GM23248 (cell line): ENCODE results near the gene CBFA2T2. TPM values are rescaled to one million over a fixed set of nuclear protein-coding genes. Genes with fewer than 3 reads are reported as not detected.

ENCODE experiments used
- DNase-seq: peaks from one replicate; pipeline ENCODE4 v3.0.0-alpha.2; 2015
- H2AFZ ChIP-seq: fragments of 200-600 bp; sonication (generic); 2 replicates; pipeline ENCODE4 v1.6.1; 2016; ENCODE audit warnings: antibody characterized with exemption
- H3F3A ChIP-seq: fragments of 200-600 bp; sonication (generic); 2 replicates; pipeline ENCODE4 v1.6.1; 2016; ENCODE audit warnings: mild to moderate bottlenecking, antibody characterized with exemption, mixed run types; ENCODE audit not compliant: insufficient read depth
- H3K27ac ChIP-seq: fragments of 200-600 bp; sonication (generic); 2 replicates; pipeline ENCODE4 v1.5.1; 2016; ENCODE audit warnings: mild to moderate bottlenecking
- H3K27me3 ChIP-seq: fragments of 200-600 bp; sonication (generic); replicated peaks from 2 replicates; pipeline ENCODE4 v1.6.1; 2016; ENCODE audit warnings: mild to moderate bottlenecking; ENCODE audit not compliant: insufficient read depth
- H3K36me3 ChIP-seq: fragments of 200-600 bp; sonication (generic); 2 replicates; pipeline ENCODE4 v1.6.1; 2016; ENCODE audit warnings: low read depth, mild to moderate bottlenecking
- H3K4me1 ChIP-seq: fragments of 200-600 bp; sonication (generic); 2 replicates; pipeline ENCODE4 v1.6.1; 2016; ENCODE audit warnings: mild to moderate bottlenecking; ENCODE audit not compliant: insufficient read depth
- H3K4me2 ChIP-seq: fragments of 200-600 bp; sonication (generic); one replicate; pipeline ENCODE4 v1.6.1; 2016; ENCODE audit warnings: mild to moderate bottlenecking; ENCODE audit not compliant: unreplicated experiment
- H3K4me3 ChIP-seq: fragments of 200-600 bp; sonication (generic); 2 replicates; pipeline ENCODE4 v1.5.1; 2016; ENCODE audit warnings: mild to moderate bottlenecking
- H3K79me2 ChIP-seq: fragments of 200-600 bp; sonication (generic); 2 replicates; pipeline ENCODE4 v1.6.1; 2016; ENCODE audit warnings: mild to moderate bottlenecking; ENCODE audit not compliant: insufficient read depth
- H3K9ac ChIP-seq: fragments of 200-600 bp; sonication (generic); 2 replicates; pipeline ENCODE4 v1.6.1; 2016; ENCODE audit warnings: mild to moderate bottlenecking
- H3K9me2 ChIP-seq: fragments of 200-600 bp; sonication (generic); 2 replicates; pipeline ENCODE4 v1.6.1; 2016; ENCODE audit warnings: mixed run types, mild to moderate bottlenecking, moderate library complexity; ENCODE audit not compliant: insufficient read depth
- H3K9me3 ChIP-seq: fragments of 200-600 bp; sonication (generic); one replicate; pipeline ENCODE4 v1.6.1; 2017; ENCODE audit warnings: low read depth
- H4K20me1 ChIP-seq: fragments of 200-600 bp; sonication (generic); 2 replicates; pipeline ENCODE4 v1.6.0; 2016; ENCODE audit not compliant: insufficient read depth
- EZH2 ChIP-seq: fragments of 200-600 bp; sonication (generic); IDR thresholded peaks from 2 replicates; pipeline ENCODE4 v1.6.1; 2018; ENCODE audit warnings: antibody characterized with exemption, mild to moderate bottlenecking; ENCODE audit not compliant: insufficient read depth, poor library complexity, severe bottlenecking
- EZH2phosphoT487 ChIP-seq: fragments of 200-600 bp; sonication (generic); IDR thresholded peaks from 2 replicates; pipeline ENCODE4 v1.6.1; 2018; ENCODE audit warnings: antibody characterized with exemption, moderate library complexity, mild to moderate bottlenecking, low read depth; ENCODE audit not compliant: insufficient read depth
- WGBS, 2 experiments: methylation state at CpG; one replicate each; pipeline ENCODE4 v1.1.6; 2015 to 2017; ENCODE audit warnings: low lambda C conversion rate in 2 of 2, low coverage in 1 of 2; ENCODE audit errors: missing lambda C conversion rate in 2 of 2; 5-methylcytosine and 5-hydroxymethylcytosine counted together
- in situ Hi-C: fragments of 300-500 bp; cut with MboI; formaldehyde crosslinking; loops from 2 replicates; pipeline ENCODE4 v1.15.0; 2020
- polyA plus RNA-seq: library from polyadenylated mRNA; unstranded; fragments of >200 nt; fragmentation: Nextera tagmentation; extraction: Ambion mirVana; gene quantifications from 2 replicates; pipeline ENCODE4 v1.2.1, GENCODE V29; 2016
- total RNA-seq: library from RNA; depleted of rRNA; stranded (reverse); fragments of >200 nt; shearing (Covaris generic); gene quantifications from 2 replicates; pipeline ENCODE4 v1.2.3, GENCODE V29; 2014

The CBFA2T2 gene
- total and polyA plus RNA-seq, 2 experiments from 2014 or later = 5.3 to 8.7 TPM

- Histone ChIP-seq H3K27me3 (no peaks in the 10 kb centered on the region), H4K20me1 (no peaks in the 10 kb centered on the region), H3K9me2 (no peaks in the 10 kb centered on the region), H3F3A (no peaks in the 10 kb centered on the region), H3K4me2 (no peak overlapping the region), H3K36me3 (peaks cover 16% of the 10 kb centered on the region), H3K4me3 (no peak overlapping the region), H3K27ac (no peak overlapping the region), H3K79me2 (no peaks in the 10 kb centered on the region), H2AFZ (no peak overlapping the region), H3K9me3 (no peaks in the 10 kb centered on the region), H3K4me1 (no peaks in the 10 kb centered on the region), H3K9ac (no peak overlapping the region)
- DNase-seq = no peak
- WGBS, 2 experiments = 83 to 86% methylated on average over 3 of the region's 3 CpGs
- no peak for TF ChIP-seq EZH2phosphoT487
- TF ChIP-seq EZH2 = no peak
- in situ Hi-C loops = no loop called here
Measured at GRCh38 chr20:33624399-33624798, 134.5 kb downstream of the CBFA2T2 start.

DNA sequence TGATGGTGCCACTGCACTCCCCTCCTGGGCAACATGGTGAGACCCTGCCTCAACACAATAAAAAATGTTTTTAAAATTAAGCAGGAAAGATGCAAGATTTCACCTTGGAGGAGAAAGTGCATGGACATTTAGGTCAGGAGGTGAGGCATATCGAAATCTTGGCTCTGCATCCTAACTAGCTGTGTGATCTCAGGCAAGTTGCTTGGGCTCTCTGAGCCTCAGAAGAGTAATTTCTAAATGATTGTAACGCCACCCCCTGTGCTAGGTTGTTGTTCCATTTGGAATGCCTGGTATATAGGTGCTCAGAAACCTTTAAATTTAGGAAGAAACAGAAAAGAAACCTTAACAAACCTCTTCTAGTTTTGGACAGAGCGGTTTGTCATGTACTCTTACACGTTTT lies 136.3 kb downstream of the CBFA2T2 start:
- no peak overlapping the region for H3K27ac ChIP-seq
- WGBS, 2 experiments = 90 to 94% methylated on average over 4 of the region's 4 CpGs
- no peaks in the 10 kb centered on the region for H3K79me2 ChIP-seq
- no peaks in the 10 kb centered on the region for H3K4me1 ChIP-seq
- H3K9me2 ChIP-seq = no peaks in the 10 kb centered on the region
- no peak overlapping the region for H3K9ac ChIP-seq
- H2AFZ ChIP-seq = no peak overlapping the region
- no peaks in the 10 kb centered on the region for H3K27me3 ChIP-seq
- no peak for DNase-seq
- no peak overlapping the region for H3K4me3 ChIP-seq
- in situ Hi-C loops = no loop called here
- no peak overlapping the region for H3K4me2 ChIP-seq
- no peaks in the 10 kb centered on the region for H3K9me3 ChIP-seq
- H4K20me1 ChIP-seq = no peaks in the 10 kb centered on the region
- peaks cover 12% of the 10 kb centered on the region for H3K36me3 ChIP-seq
- H3F3A ChIP-seq = no peaks in the 10 kb centered on the region
- TF ChIP-seq EZH2 (no peak), EZH2phosphoT487 (no peak)

DNA sequence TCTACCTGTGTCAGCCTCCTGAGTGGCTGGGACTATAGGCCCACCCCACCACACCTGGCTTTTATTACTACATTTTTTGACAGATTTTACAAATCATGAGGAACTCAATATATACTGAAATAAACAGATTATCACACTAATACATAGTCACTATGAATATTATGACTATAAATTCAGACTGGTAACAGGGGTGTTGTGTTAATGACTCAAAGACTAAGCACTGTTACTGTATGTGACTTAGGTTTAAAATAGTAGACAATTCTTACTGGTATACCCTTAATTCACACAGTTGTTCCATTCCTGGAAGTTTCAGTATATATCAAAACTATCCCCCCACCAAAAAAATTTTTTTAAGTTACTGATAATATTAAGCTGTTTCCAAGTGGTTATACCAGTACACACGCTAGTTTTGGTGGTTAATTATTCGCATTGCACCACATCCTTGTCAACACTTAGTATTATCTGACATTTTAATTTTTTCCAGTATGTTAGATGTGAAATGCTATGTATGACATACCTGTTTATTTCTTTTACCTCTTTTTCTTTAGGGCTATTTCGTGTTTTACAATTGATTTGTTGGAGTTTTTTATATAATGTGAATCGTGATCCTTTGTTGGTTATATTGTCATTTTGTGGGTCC lies 137.8 kb downstream of the CBFA2T2 start:
- WGBS, 2 experiments = 94 to 96% methylated on average over 4 of the region's 4 CpGs
- no peaks in the 10 kb centered on the region for H3K9me3 ChIP-seq
- in situ Hi-C loops = no loop called here
- H3K36me3 ChIP-seq = peaks cover 18% of the 10 kb centered on the region
- no peak overlapping the region for H3K9ac ChIP-seq
- TF ChIP-seq EZH2 (no peak), EZH2phosphoT487 (no peak)
- no peak for DNase-seq
- H3K4me1 ChIP-seq = no peaks in the 10 kb centered on the region
- H3K4me2 ChIP-seq = no peak overlapping the region
- no peaks in the 10 kb centered on the region for H3K27me3 ChIP-seq
- no peaks in the 10 kb centered on the region for H4K20me1 ChIP-seq
- no peaks in the 10 kb centered on the region for H3F3A ChIP-seq
- H2AFZ ChIP-seq = no peak overlapping the region
- no peak overlapping the region for H3K27ac ChIP-seq
- H3K9me2 ChIP-seq = no peaks in the 10 kb centered on the region
- H3K4me3 ChIP-seq = no peak overlapping the region
- no peaks in the 10 kb centered on the region for H3K79me2 ChIP-seq

- Histone ChIP-seq H3F3A (no peaks in the 10 kb centered on the region), H3K9ac (no peak overlapping the region), H3K27ac (no peak overlapping the region), H3K9me3 (no peaks in the 10 kb centered on the region), H3K4me1 (no peaks in the 10 kb centered on the region), H3K79me2 (no peaks in the 10 kb centered on the region), H2AFZ (no peak overlapping the region), H3K27me3 (no peaks in the 10 kb centered on the region), H3K36me3 (peaks cover 14% of the 10 kb centered on the region), H3K9me2 (no peaks in the 10 kb centered on the region), H4K20me1 (no peaks in the 10 kb centered on the region), H3K4me3 (no peak overlapping the region), H3K4me2 (no peak overlapping the region)
- in situ Hi-C loops = no loop called here
- WGBS, 2 experiments = 97 to 98% methylated on average over 10 of the region's 10 CpGs
- no peak for DNase-seq
- no peak for TF ChIP-seq EZH2
Measured at GRCh38 chr20:33629533-33629932, 139.6 kb downstream of the CBFA2T2 start.

GRCh38 chr20:33629979-33630378 lies 140.1 kb downstream of the CBFA2T2 start:
- in situ Hi-C loops = no loop called here
- H3K4me2 ChIP-seq = no peak overlapping the region
- H3K27me3 ChIP-seq = no peaks in the 10 kb centered on the region
- no peak overlapping the region for H3K27ac ChIP-seq
- H3F3A ChIP-seq = no peaks in the 10 kb centered on the region
- DNase-seq = no peak
- peaks cover 10% of the 10 kb centered on the region for H3K36me3 ChIP-seq
- no peak overlapping the region for H3K4me3 ChIP-seq
- no peak overlapping the region for H3K9ac ChIP-seq
- no peaks in the 10 kb centered on the region for H3K79me2 ChIP-seq
- H3K9me2 ChIP-seq = no peaks in the 10 kb centered on the region
- no peaks in the 10 kb centered on the region for H3K4me1 ChIP-seq
- no peak for TF ChIP-seq EZH2phosphoT487
- no peak for TF ChIP-seq EZH2
- no peaks in the 10 kb centered on the region for H3K9me3 ChIP-seq
- WGBS, 2 experiments = 60 to 75% methylated on average over 5 of the region's 5 CpGs
- H2AFZ ChIP-seq = no peak overlapping the region
- H4K20me1 ChIP-seq = no peaks in the 10 kb centered on the region
